HL-60/S4 (cell line): ENCODE results near the gene REXO5.

Experiments
- in situ Hi-C: fragments of 300-500 bp; cut with MboI; formaldehyde crosslinking; loops from 2 replicates; pipeline ENCODE4 v1.14.3; 2022; ENCODE audit warnings: low sequenced_read_pairs

Gene REXO5

DNA sequence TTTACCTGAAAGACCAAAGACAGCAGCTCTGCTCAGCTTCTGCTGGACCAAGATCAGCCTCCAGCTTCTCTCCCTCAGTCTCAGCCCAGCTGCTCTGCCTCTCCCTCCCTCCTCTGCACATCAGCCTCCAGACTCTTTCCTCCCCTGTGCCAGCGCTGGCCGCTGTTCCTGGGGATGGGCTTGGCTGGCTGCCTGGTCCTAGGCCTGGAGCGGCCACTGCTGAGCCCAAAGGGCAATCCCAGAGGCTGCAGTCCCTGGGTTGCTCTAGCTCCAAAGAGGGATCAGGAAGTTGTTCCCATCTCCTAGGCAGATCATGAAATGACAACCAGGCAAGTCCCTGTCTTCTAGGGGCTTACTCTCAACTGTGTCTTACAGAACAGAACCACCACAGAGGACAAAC is 62.6 kb downstream of the REXO5 start:
- in situ Hi-C loops, result no loop called here

GRCh38 chr16:20870122-20870820 is 63.9 kb downstream of the REXO5 start:
- in situ Hi-C loops, result no loop called here

DNA sequence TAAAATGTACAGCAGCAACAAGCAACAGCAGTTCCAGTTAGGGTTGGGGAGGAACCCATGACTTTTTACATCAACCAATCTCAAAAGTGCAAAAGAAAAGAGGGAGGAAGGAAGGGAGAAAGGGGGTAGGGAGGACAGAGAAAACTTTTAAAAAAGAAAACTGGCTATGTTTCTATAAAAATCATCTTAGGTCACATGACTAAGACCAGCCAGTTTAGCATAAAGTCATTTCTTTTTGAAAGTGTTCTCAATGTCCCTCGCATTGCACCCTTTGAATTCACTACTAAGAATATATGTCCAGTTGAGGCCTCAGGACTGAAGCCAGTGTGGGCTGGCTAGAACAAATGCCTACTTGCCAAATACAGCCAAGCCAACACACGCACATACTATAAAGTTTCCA is 64.9 kb downstream of the REXO5 start:
- in situ Hi-C loops, result no loop called here

DNA sequence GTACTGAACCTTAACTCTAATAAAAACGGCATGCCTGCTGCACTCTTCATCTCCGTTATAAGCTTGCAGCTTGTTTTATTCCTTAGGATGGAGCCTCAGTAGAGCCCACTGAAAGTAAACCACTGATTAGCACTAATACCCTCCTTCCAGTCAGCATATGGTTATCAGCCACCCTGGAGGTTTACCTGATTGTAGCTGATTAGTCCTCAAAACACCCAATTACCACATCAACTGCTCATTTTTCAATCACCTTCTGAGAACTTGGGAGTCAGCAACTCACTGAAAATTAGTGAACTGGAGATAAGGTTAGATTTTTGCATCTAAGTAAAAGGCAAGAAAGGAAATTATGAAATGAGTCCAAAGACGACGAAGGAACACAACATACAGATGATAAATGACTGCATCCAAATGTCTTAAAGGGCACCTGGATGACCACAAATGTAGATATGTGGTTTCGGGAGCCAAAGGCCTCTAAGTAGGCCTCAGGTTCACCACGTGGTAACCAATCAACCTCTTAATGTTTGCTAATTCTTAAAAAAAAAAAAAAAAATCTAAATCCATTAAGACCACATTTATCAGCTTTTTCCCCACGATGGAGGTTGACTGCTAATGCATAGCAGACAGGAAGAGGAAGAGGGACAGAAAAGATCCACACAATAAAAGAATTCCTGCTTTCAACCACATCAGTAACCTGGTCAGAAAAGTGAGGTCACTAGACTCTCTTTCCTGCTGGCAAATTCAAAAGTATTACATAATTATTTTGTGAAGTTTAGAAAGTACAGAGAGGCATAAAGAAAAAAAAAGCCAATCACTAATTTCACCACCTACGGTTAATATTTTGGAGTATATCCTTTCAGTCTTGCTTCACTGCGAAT is 65.9 kb downstream of the REXO5 start:
- in situ Hi-C loops, result no loop called here

GRCh38 chr16:20873331-20873730 is 67.0 kb downstream of the REXO5 start:
- in situ Hi-C loops, result no loop called here

GRCh38 chr16:20874088-20874581 is 67.8 kb downstream of the REXO5 start:
- in situ Hi-C loops, result no loop called here

GRCh38 chr16:20875355-20875650 is 69.0 kb downstream of the REXO5 start:
- in situ Hi-C loops, result no loop called here

DNA sequence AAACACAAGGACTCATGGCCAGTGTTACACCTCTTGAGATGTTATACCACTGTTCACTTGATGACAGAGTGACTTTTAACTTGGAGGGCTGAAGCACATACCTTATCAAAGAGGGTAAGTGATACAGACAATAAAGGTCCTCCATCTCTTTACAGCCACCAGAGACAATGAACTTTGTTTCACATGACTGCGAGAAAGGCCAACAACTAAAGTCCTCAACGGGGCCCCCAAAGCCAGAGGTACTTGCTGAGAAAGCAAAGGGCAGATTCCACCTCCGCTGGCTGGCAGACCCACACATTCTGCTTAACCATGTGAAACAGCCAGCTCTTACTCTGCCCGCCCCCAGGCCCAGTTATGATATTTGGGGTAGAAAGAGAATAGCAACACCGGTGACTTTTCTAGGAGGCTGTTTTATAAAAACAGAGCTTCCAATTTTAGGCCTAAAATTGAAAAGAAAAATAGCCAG is 72.4 kb downstream of the REXO5 start:
- in situ Hi-C loops, result no loop called here

DNA sequence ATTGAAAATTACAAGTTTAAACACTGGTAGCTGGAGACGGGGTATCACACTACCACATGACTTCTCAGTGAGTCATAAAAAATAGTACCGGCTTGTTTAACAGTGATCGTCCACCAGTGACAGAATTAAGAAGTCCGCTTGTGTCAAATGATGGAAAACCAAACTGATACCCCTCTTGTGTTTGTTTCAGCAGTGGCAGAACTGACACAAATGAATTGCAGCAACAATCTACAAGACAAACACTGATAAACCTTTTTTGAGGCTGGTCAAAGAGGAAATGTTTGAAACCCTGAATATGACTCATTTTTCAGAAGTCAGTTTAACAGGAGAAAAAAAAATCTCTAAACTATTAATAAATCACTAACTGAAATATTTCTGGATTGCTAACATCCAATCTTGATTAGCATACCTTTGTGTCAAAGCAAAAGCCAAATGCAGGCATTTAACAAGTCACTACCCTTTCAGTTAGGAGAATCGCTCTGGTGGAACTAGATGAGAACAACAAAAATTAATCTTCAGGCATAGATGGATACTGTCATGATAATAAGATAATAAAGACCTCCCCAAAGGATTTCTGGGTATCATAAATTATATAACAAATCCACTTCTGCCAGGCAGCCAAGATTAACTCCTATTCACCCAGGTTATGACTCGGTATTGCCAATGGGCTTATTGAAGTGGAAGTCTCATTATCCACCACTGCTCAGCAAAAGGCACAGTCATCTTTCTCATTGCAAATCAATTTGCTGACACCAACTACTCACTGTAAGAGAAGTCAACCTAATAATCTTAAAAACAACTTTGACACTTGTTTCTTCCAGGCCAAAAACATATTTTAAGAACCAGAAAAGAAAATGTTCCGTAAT is 73.1 kb downstream of the REXO5 start:
- in situ Hi-C loops, result no loop called here

- in situ Hi-C loops, result no loop called here
Measured at GRCh38 chr16:20880867-20881502, 74.7 kb downstream of the REXO5 start.

DNA sequence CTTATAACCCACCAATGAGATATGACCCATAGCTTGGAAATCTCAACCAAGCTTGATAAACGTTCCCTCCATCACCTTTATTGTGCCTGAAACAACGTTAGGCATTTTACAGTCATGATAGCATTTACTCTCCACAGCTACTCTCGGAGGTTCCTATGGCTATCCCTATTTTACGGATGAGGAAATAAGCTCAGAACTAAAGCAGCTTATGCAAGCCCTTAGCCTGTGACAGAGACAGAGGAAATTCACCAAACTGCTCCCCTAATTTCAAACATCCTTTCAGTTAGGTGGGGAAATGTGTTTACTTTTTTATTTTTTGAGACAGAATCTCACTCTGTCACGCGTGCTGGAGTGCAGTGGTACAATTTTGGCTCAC is 75.2 kb downstream of the REXO5 start:
- in situ Hi-C loops, result no loop called here

DNA sequence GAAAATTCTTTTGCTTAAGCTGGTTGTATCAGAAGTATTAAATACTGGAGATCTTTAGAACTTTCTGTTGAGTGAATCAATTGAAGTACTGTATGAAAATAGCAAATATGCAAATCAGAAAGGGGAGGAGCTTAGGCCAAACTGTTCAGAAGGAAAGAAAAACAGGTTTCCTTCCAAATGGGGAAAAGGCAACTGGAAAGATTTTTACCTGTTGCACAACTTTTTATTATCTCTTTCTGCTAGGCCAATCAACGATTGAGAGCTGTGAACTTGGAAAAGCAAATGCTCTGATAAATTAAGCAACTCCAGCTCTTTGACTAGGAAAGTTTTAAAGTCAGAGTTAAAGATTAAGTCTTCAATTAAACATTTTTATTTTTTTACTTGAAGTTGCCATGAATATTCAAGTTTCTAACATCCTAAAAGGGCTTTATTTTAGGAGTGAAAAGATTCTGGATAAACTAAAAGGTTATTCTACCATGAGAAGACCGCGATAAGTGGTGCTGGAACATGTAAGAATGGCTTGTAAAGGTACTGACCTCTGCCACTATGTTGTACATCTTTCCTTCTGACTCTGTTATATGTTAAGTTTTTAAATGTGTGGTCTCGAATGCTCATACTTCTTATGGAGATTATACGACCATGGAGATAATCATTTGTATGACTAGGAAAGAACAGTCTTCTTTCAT is 77.4 kb downstream of the REXO5 start:
- in situ Hi-C loops, result no loop called here

DNA sequence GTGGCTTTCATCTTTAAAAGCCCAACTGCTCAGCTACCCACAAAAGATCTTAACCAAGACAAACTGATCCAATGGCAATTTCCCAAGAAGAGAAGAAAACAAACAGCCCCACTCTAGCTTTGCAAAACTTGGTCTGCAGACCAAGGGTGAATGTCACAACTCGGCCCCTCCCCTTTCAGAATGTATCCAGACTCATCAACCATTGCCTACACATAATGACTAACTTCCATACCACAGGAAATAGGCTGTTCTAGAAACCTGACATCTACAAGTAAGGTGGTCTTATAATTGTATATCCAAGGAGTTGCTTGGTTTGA is 77.9 kb downstream of the REXO5 start:
- in situ Hi-C loops, result no loop called here

GRCh38 chr16:20886320-20886719 is 80.0 kb downstream of the REXO5 start:
- in situ Hi-C loops, result no loop called here

DNA sequence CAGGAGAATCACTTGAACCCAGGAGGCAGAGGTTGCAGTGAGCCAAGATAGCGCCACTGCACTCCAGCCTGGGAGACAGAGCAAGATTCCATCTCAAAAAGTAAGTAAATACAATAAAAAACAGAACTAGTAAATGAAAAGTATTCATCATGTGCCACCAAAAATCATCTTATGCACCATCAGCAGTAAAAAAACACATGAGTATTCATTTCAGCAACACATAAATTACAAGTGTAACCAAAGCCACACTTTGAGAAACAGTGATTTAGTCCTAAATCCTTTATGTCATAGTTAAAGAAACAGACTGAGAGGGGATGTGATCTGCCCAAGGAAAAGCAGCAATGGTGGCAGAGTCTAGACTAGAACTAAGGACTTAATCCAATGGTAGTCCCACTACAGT is 80.9 kb downstream of the REXO5 start:
- in situ Hi-C loops, result no loop called here

- in situ Hi-C loops, result no loop called here
Measured at GRCh38 chr16:20889625-20890275, 83.4 kb downstream of the REXO5 start.

- in situ Hi-C loops, result no loop called here
Measured at GRCh38 chr16:20894388-20894787, 88.1 kb downstream of the REXO5 start.

DNA sequence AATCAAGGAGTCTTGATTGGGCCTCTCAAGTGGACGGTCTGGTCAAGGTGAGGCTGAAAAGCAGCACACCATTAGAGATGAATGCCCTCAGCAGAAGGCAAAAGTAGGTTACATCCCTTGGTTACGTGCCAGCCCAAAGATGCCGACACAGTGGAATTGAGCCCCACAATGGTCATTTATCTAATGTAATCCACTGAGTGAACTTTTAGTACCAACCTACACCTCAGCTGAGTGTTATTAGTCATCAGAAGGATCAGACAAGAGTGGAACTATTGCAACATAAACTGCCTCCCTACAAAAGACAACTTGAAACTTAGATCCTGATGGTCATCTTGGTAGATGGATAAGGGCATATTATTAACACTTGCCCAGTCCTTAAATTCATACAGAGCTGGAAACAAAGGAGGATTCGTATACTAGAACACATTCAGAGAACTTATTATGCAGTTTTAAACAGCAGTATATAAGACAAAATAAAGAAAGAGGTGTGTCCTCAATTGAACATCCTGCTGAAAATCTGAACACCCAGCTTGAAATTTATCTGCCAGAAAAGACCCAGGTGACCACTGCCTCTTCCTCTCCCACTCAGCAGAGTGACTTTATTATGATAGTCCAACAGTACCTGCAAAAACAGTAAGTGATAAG is 91.0 kb downstream of the REXO5 start:
- in situ Hi-C loops, result no loop called here

DNA sequence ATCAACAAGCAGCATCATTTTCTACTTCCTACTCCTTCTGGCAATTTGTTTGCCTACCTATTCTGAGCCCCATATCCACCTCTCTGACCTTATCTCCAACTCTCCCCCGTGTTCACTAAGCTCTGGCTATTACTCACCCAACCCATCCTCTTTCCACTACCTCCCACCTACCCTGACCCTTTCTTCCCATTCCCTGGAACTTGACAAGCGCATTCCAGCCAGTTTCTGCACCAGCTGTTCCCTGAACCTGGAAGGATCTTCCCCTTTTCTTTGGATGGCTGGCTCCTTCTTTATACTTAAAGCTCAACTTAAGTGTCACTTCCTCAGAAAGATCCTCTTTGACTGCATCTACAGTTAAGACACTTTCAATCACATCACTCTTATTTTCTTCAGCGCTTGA is 91.6 kb downstream of the REXO5 start:
- in situ Hi-C loops, result no loop called here
